HepG2 (cell line): ENCODE results near the gene ARRDC3. TPM values are rescaled to one million over a fixed set of nuclear protein-coding genes. Genes with fewer than 3 reads are reported as not detected.

Experiments
- ATAC-seq: fragments of 200-7000 bp; cut with Tn5 transposase; 3 replicates; pipeline ENCODE4 v1.9.1; 2020; ENCODE audit warnings: mild to moderate bottlenecking, moderate library complexity
- BruUV-seq: library from RNA; stranded (reverse); fragments of 400-500 nt; replicated peaks from 2 replicates; lab custom pipeline; 2021; lab: Mats Ljungman, UMichigan
- CTCF ChIA-PET: fragments of 300-600 bp; formaldehyde crosslinking; extraction: SDS; loops from one replicate; lab custom pipeline; 2021; ENCODE audit warnings: low total read pairs, inconsistent platforms, low intra/inter-chr PET ratio; lab: Yijun Ruan, JAX
- POLR2A ChIA-PET: fragments of 350-600 bp; sonication (Branson Sonifier 250); formaldehyde crosslinking; loops from one replicate; lab custom pipeline; 2020; ENCODE audit warnings: antibody characterized with exemption, inconsistent platforms; lab: Yijun Ruan, JAX
- DNase-seq: peaks from one replicate; pipeline ENCODE4 v3.0.0-alpha.2; 2015; ENCODE audit warnings: low spot score
- FAIRE-seq: peaks from 3 replicates; lab custom pipeline; 2011; peaks lifted over from hg19 to GRCh38; lab: Jason Lieb, UNC
- H2AFZ ChIP-seq: one replicate; pipeline ENCODE4 v1.6.1; 2011; ENCODE audit warnings: low read length, inconsistent platforms
- H3K27ac ChIP-seq: fragments of 300-600 bp; 3 replicates; pipeline ENCODE4 v1.8.0; 2011; ENCODE audit warnings: mixed run types, mild to moderate bottlenecking, mixed read lengths, low read length, inconsistent platforms; ENCODE audit not compliant: insufficient read depth; ENCODE audit errors: extremely low read length
- H3K27me3 ChIP-seq, 2 experiments: fragments of 200-600 bp in 1 of 2; 2 replicates in 1 of 2; 3 replicates in 1 of 2; pipeline versions ENCODE4 v1.6.0 to v1.8.0; 2011; ENCODE audit warnings: low read length in 2 of 2, mild to moderate bottlenecking in 2 of 2, moderate library complexity in 2 of 2, inconsistent platforms in 1 of 2; ENCODE audit not compliant: insufficient read depth in 2 of 2, control insufficient read depth in 1 of 2
- H3K36me3 ChIP-seq, 2 experiments: fragments of 200-600 bp in 1 of 2; replicated peaks in 1 of 2; 2 replicates in 1 of 2; 3 replicates in 1 of 2; pipeline versions ENCODE4 v1.5.1 to v1.8.0; 2011; ENCODE audit warnings: low read length in 2 of 2, inconsistent platforms in 1 of 2; ENCODE audit not compliant: insufficient read depth in 2 of 2, control insufficient read depth in 1 of 2
- H3K4me1 ChIP-seq: 2 replicates; pipeline ENCODE4 v1.5.1; 2012; ENCODE audit warnings: low read length, inconsistent platforms; ENCODE audit not compliant: insufficient read depth
- H3K4me2 ChIP-seq: 2 replicates; pipeline ENCODE4 v1.6.0; 2011; ENCODE audit warnings: low read depth, low read length, inconsistent platforms
- H3K4me3 ChIP-seq, 3 experiments: fragments of 200-600 bp in 1 of 3; sonication (generic), shearing (Covaris generic) in 1 of 3; replicated peaks in 1 of 3; 2 replicates each; pipeline ENCODE4 v1.5.1; 2011 to 2016; ENCODE audit warnings: low read length in 3 of 3, inconsistent platforms in 2 of 3, low read depth in 2 of 3, mild to moderate bottlenecking in 2 of 3, control low read depth in 1 of 3, mixed read lengths in 1 of 3; ENCODE audit not compliant: insufficient read depth in 1 of 3
- H3K79me2 ChIP-seq: one replicate; pipeline ENCODE4 v1.6.1; 2011; ENCODE audit warnings: low read length, inconsistent platforms; ENCODE audit not compliant: insufficient read depth
- H3K9ac ChIP-seq: 2 replicates; pipeline ENCODE4 v1.6.0; 2011; ENCODE audit warnings: mild to moderate bottlenecking, low read depth, low read length, inconsistent platforms; ENCODE audit not compliant: insufficient read depth
- H3K9me3 ChIP-seq: 2 replicates; pipeline ENCODE4 v1.5.1; 2012; ENCODE audit warnings: mild to moderate bottlenecking, low read length
- H4K20me1 ChIP-seq: 2 replicates; pipeline ENCODE4 v1.6.0; 2011; ENCODE audit warnings: inconsistent platforms, mild to moderate bottlenecking, low read length, moderate library complexity; ENCODE audit not compliant: insufficient read depth
- BCL3 ChIP-seq: sonication (generic); formaldehyde crosslinking; IDR thresholded peaks from 2 replicates; pipeline ENCODE4 v1.5.1; 2020; ENCODE audit warnings: mild to moderate bottlenecking, missing genetic modification reagents, moderate library complexity
- CBX2 ChIP-seq, 2 experiments: fragments of 200-600 bp in 1 of 2; sonication (generic); formaldehyde crosslinking in 1 of 2; IDR thresholded peaks; 2 replicates each; pipeline versions ENCODE4 v1.7.0 to v1.8.1; 2018 to 2022; ENCODE audit warnings: low read depth in 2 of 2, low read length in 1 of 2, mild to moderate bottlenecking in 1 of 2, missing genetic modification reagents in 1 of 2
- DMAP1 ChIP-seq: IDR thresholded peaks from 2 replicates; pipeline ENCODE4 v1.6.1; 2016
- EEA1 ChIP-seq: sonication (generic); formaldehyde crosslinking; IDR thresholded peaks from 2 replicates; pipeline ENCODE4 v1.5.1; 2020; ENCODE audit warnings: mild to moderate bottlenecking, missing genetic modification reagents, borderline replicate concordance
- NFYC ChIP-seq: IDR thresholded peaks from 2 replicates; pipeline ENCODE4 v1.6.1; 2016; ENCODE audit warnings: missing genetic modification reagents, missing compliant biosample characterization
- SP140L ChIP-seq: sonication (generic); formaldehyde crosslinking; IDR thresholded peaks from 2 replicates; pipeline ENCODE4 v1.4.0; 2020; ENCODE audit warnings: missing genetic modification reagents, borderline replicate concordance
- UBTF ChIP-seq: sonication (generic); formaldehyde crosslinking; IDR thresholded peaks from 2 replicates; pipeline ENCODE4 v1.4.0; 2020; ENCODE audit warnings: mild to moderate bottlenecking, missing genetic modification reagents
- ZNF205 ChIP-seq: IDR thresholded peaks from 2 replicates; pipeline ENCODE4 v1.6.1; 2018; ENCODE audit warnings: missing biosample characterization, missing genetic modification reagents
- ZNF264 ChIP-seq: sonication (generic); formaldehyde crosslinking; IDR thresholded peaks from 2 replicates; pipeline ENCODE4 v1.4.0; 2020; ENCODE audit warnings: missing genetic modification reagents
- ZNF431 ChIP-seq: sonication (generic); formaldehyde crosslinking; IDR thresholded peaks from 2 replicates; pipeline ENCODE4 v1.9.0; 2022; ENCODE audit warnings: missing genetic modification reagents, low read depth, mild to moderate bottlenecking, borderline replicate concordance
- ZNF580 ChIP-seq: IDR thresholded peaks from 2 replicates; pipeline ENCODE4 v1.6.1; 2016; ENCODE audit warnings: low read depth, borderline replicate concordance
- ZNF646 ChIP-seq: sonication (generic); formaldehyde crosslinking; IDR thresholded peaks from 2 replicates; pipeline ENCODE4 v1.9.0; 2021; ENCODE audit warnings: mild to moderate bottlenecking, missing genetic modification reagents
- ZNF7 ChIP-seq: IDR thresholded peaks from 2 replicates; pipeline ENCODE4 v1.6.1; 2016; ENCODE audit warnings: missing biosample characterization, missing genetic modification reagents
- ZSCAN25 ChIP-seq: sonication (generic); formaldehyde crosslinking; IDR thresholded peaks from 2 replicates; pipeline ENCODE4 v1.8.0; 2022; ENCODE audit warnings: mild to moderate bottlenecking, missing genetic modification reagents
- WGBS: methylation state at CpG from one replicate; pipeline ENCODE4 v1.1.6; 2017; ENCODE audit warnings: low lambda C conversion rate; 5-methylcytosine and 5-hydroxymethylcytosine counted together
- in situ Hi-C: cut with HindIII; loops from 2 replicates; pipeline ENCODE4 v1.10.0; 2017; ENCODE audit warnings: low pct_unique_long_range_greater_than_20kb; ENCODE audit not compliant: extremely low pct_ligation_motif_present
- intact Hi-C: fragments of 100-400 bp; cut with micrococcal nuclease; formaldehyde crosslinking; loops from one replicate; pipeline ENCODE4 v1.10.0; 2022; ENCODE audit not compliant: unreplicated experiment
- polyA plus RNA-seq, 8 experiments: library from polyadenylated mRNA; depleted of rRNA in 3 of 8; stranded (reverse) in 7 of 8; unstranded in 1 of 8; fragments of >200 nt; fragmentation: Illumina TruSeq in 4 of 8; extraction: Trizol in 4 of 8; gene quantifications; 2 replicates each; pipeline versions ENCODE4 v1.2.1 to v1.2.3, GENCODE V29; 2011 to 2016; ENCODE audit warnings: low read depth in 4 of 8, missing spikeins in 1 of 8, mixed read lengths in 1 of 8; ENCODE audit not compliant: insufficient read depth in 1 of 8
- total RNA-seq, 5 experiments: library from RNA; depleted of rRNA; stranded (reverse); fragments of >200 nt; fragmentation: Illumina TruSeq; extraction: Trizol; gene quantifications; 2 replicates each; pipeline ENCODE4 v1.2.3, GENCODE V29; 2016; ENCODE audit warnings: low read depth in 1 of 5

The ARRDC3 gene
- total and polyA plus RNA-seq, 2 of the 13 experiments (the other 11 are each of a cell fraction or from before 2014, with no cell fraction given) = 3.4 to 24.4 TPM

GRCh38 chr5:91417219-91417618, 34.1 kb upstream of the ARRDC3 start:
- Histone ChIP-seq H4K20me1 (no peaks in the 10 kb centered on the region), H3K27ac (no peak overlapping the region), H3K79me2 (no peaks in the 10 kb centered on the region), H3K36me3 (no peaks in the 10 kb centered on the region), H3K9ac (no peak overlapping the region), H3K9me3 (no peaks in the 10 kb centered on the region), H3K4me3 (no peak overlapping the region), H3K4me1 (no peaks in the 10 kb centered on the region), H2AFZ (no peak overlapping the region), H3K4me2 (no peak overlapping the region), H3K27me3 (no peaks in the 10 kb centered on the region)
- in situ Hi-C loops = loop anchor here (10.0 kb wide), 2 partner anchors 312 to 552 kb away; no protein-coding TSS in a partner anchor
- WGBS = 5% methylated on average over 3 of the region's 3 CpGs
- ChIA-PET POLR2A (interaction anchor here (0.7 kb wide), 1 partner anchor 197 kb away, joined by 3 read pairs; no protein-coding TSS in a partner anchor), CTCF (interaction anchor here (1.3 kb wide), 1 partner anchor 615 kb away, joined by 3 read pairs; no protein-coding TSS in a partner anchor)
- FAIRE-seq (no peak), ATAC-seq (no peak), DNase-seq (no peak)
- intact Hi-C loops = loop anchor here (5.0 kb wide), 1 partner anchor 705 kb away; no protein-coding TSS in a partner anchor
- no TSS peak for BruUV-seq
- no peak for TF ChIP-seq ZNF431 (CRISPR knock-in tag)
- no peak for TF ChIP-seq ZNF580 (CRISPR knock-in tag)
- TF ChIP-seq ZNF264 (CRISPR knock-in tag) = no peak
- TF ChIP-seq BCL3 (CRISPR knock-in tag) = no peak
- TF ChIP-seq CBX2 (IDR thresholded peaks at IDR 0.05; ENCODE audit: low read depth, low read length) = no peak
- TF ChIP-seq CBX2 (CRISPR knock-in tag; IDR thresholded peaks at IDR 0.05; ENCODE audit: low read depth) = no peak
- no peak for TF ChIP-seq EEA1 (CRISPR knock-in tag)
- TF ChIP-seq SP140L = no peak
- TF ChIP-seq ZNF7 (CRISPR knock-in tag) = no peak
- no peak for TF ChIP-seq DMAP1 (CRISPR knock-in tag)
- no peak for TF ChIP-seq ZSCAN25
- no peak for TF ChIP-seq ZNF205
- TF ChIP-seq NFYC = no peak
- TF ChIP-seq ZNF646 (CRISPR knock-in tag) = no peak
- TF ChIP-seq UBTF (CRISPR knock-in tag) = no peak
